Measurements from ENCODE around the gene CD99L2. TPM values are rescaled to one million over a fixed set of nuclear protein-coding genes. Genes with fewer than 3 reads are reported as not detected.

Gene CD99L2
- total and polyA plus RNA-seq, 2 of the 8 experiments (the other 6 are each of a cell fraction or from before 2014, with no cell fraction given), result 8.0 to 8.5 TPM

GRCh38 chrX:150874448-150874847 lies 24.0 kb downstream of the CD99L2 start:
- Histone ChIP-seq H2BK5ac (ENCODE audit: low read depth, low read length) (no peak overlapping the region), H3K27me3 (replicated peaks in 1 of 4; ENCODE audit: control insufficient read depth in 3 of 4, extremely low read depth in 1 of 4, insufficient read depth in 3 of 4, low read length in 3 of 4) (no peaks in the 10 kb centered on the region), H3K79me2 (ENCODE audit: control insufficient read depth in 1 of 2, insufficient read depth in 2 of 2, low read length in 2 of 2) (peaks cover 0 to 14% of the 10 kb centered on the region in 2 experiments; a peak in 1 of 4 replicates), H4K5ac (ENCODE audit: insufficient read length, low read depth, low read length) (no peak overlapping the region), H3K4me2 (ENCODE audit: insufficient read depth in 1 of 2, low read depth in 2 of 2, low read length in 2 of 2) (no peak overlapping the region), H4K8ac (ENCODE audit: extremely low read depth, insufficient read depth, low read length) (no peak overlapping the region), H3K9ac (replicated peaks in 1 of 4; ENCODE audit: extremely low read depth in 1 of 4, low read depth in 3 of 4, low read length in 3 of 4) (no peak overlapping the region), H3K4me1 (replicated peaks in 1 of 4; ENCODE audit: control insufficient read depth in 3 of 4, insufficient read depth in 4 of 4, low read length in 3 of 4) (peaks cover 0 to 8% (median 3%) of the 10 kb centered on the region in 4 experiments; a peak in 4 of 7 replicates), H2BK12ac (ENCODE audit: low read depth, low read length) (no peak overlapping the region), H3K14ac (ENCODE audit: insufficient read length) (no peak overlapping the region), H3K36me3 (ENCODE audit: control insufficient read depth in 2 of 4, insufficient read depth in 4 of 4, low read length in 3 of 4) (peaks cover 0 to 9% (median 3%) of the 10 kb centered on the region in 4 experiments; a peak in 3 of 8 replicates), H3K4ac (replicated peaks; ENCODE audit: insufficient read length, low read depth, low read length) (no peak overlapping the region), H2AFZ (ENCODE audit: low read length) (no peak overlapping the region), H3K9me3 (ENCODE audit: insufficient read depth in 2 of 2, low read depth in 1 of 2, low read length in 1 of 2) (peaks cover 4 to 6% of the 10 kb centered on the region in 2 experiments; a peak in 2 of 4 replicates), H4K20me1 (replicated peaks in 1 of 2; ENCODE audit: control insufficient read depth in 1 of 2, insufficient read depth in 2 of 2, low read length in 2 of 2) (peaks cover 0 to 5% of the 10 kb centered on the region in 2 experiments), H3K56ac (replicated peaks; ENCODE audit: insufficient read length, low read depth, low read length) (no peak overlapping the region), H3K27ac (ENCODE audit: low read depth, low read length) (no peak overlapping the region), H2BK20ac (ENCODE audit: low read length) (no peak overlapping the region), H3K23ac (ENCODE audit: insufficient read length) (no peak overlapping the region), H4K91ac (replicated peaks; ENCODE audit: insufficient read length, low read length) (no peak overlapping the region), H2BK120ac (replicated peaks; ENCODE audit: low read depth, low read length) (no peak overlapping the region), H3K79me1 (ENCODE audit: low read depth, low read length) (no peaks in the 10 kb centered on the region), H3K23me2 (ENCODE audit: low read depth, low read length) (no peaks in the 10 kb centered on the region), H2BK15ac (ENCODE audit: low read length) (no peak overlapping the region), H3K18ac (ENCODE audit: extremely low read depth, low read length) (no peak overlapping the region), H3K4me3 (ENCODE audit: extremely low read depth in 1 of 4, insufficient read depth in 2 of 4, low read depth in 3 of 4, low read length in 4 of 4) (no peak overlapping the region), H2AK5ac (ENCODE audit: low read depth, low read length) (no peak overlapping the region)
- no peak for FAIRE-seq
- no peak for DNase-seq (ENCODE audit: low read depth in 1 of 2, low spot score in 2 of 2)
- ChIA-PET CTCF (ENCODE audit: partially characterized antibody) (no interaction called here), POLR2A (ENCODE audit: partially characterized antibody) (no interaction called here)
- WGBS, 2 experiments (ENCODE audit: extremely low coverage in 1 of 2, insufficient coverage in 1 of 2, insufficient read length in 1 of 2, insufficient replicate concordance in 2 of 2, low coverage in 1 of 2, low lambda C conversion rate in 2 of 2, missing lambda C conversion rate in 1 of 2), result 87% methylated on average over 2 of the region's 5 CpGs; no CpG with 5 or more reads in 1 of the 2 experiments
- no peak for TF ChIP-seq SP1 (IDR thresholded peaks at IDR 0.05; ENCODE audit: low read depth, low read length)
- no peak for TF ChIP-seq KDM1A (IDR thresholded peaks at IDR 0.05; ENCODE audit: borderline replicate concordance, low read length)
- TF ChIP-seq CBX5 (IDR thresholded peaks at IDR 0.05; ENCODE audit: low read depth, low read length), result no peak
- TF ChIP-seq CREB1 (IDR thresholded peaks at IDR 0.05), result no peak
- no peak for TF ChIP-seq ATF3 (IDR thresholded peaks at IDR 0.05; ENCODE audit: insufficient read depth, low read depth, low read length)
- TF ChIP-seq TEAD4 (IDR thresholded peaks at IDR 0.05; ENCODE audit: low read depth, low read length), result no peak
- TF ChIP-seq PHF8 (conservative IDR thresholded peaks at IDR 0.05; ENCODE audit: low read depth, low read length), result no peak
- no peak for TF ChIP-seq SIN3A (conservative IDR thresholded peaks at IDR 0.05 in 1 of 2, IDR thresholded peaks at IDR 0.05 in 1 of 2; ENCODE audit: low read depth in 1 of 2, low read length in 2 of 2)
- TF ChIP-seq CTBP2 (IDR thresholded peaks at IDR 0.05; ENCODE audit: borderline replicate concordance, insufficient read depth, insufficient read length, low read length), result no peak
- TF ChIP-seq MAFK (IDR thresholded peaks at IDR 0.05; ENCODE audit: low read depth, low read length), result no peak
- TF ChIP-seq RXRA (IDR thresholded peaks at IDR 0.05; ENCODE audit: insufficient read depth, low read depth, low read length), result no peak
- no peak for TF ChIP-seq USF2 (IDR thresholded peaks at IDR 0.05; ENCODE audit: low read length)
- TF ChIP-seq GTF2F1 (IDR thresholded peaks at IDR 0.05; ENCODE audit: borderline replicate concordance, low read depth, low read length), result no peak
